Effector CD4-positive, alpha-beta T cell (primary cell): ENCODE data around the gene MAEA.

Source experiments
- DNase-seq: peaks from one replicate; pipeline ENCODE4 v3.0.0-alpha.2; 2020

MAEA gene

GRCh38 chr4:1249731-1250526, 39.8 kb upstream of the MAEA start:
- DNase-seq = peak; percentile 41

DNA sequence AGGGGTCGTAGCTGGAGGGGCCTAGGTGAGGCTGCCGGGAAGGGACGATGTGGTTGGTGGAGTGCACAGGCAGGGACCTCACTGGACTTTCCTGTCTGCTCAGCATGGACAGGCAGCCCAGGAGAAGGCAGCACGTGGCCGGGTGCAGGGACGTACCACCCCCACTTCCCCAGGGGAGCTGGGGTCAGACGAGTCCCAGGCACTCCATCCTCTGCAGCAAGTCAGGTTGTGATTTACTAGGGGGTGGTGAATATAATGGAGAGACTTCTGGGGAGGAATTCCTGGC, 39.2 kb upstream of the MAEA start:
- no peak for DNase-seq

DNA sequence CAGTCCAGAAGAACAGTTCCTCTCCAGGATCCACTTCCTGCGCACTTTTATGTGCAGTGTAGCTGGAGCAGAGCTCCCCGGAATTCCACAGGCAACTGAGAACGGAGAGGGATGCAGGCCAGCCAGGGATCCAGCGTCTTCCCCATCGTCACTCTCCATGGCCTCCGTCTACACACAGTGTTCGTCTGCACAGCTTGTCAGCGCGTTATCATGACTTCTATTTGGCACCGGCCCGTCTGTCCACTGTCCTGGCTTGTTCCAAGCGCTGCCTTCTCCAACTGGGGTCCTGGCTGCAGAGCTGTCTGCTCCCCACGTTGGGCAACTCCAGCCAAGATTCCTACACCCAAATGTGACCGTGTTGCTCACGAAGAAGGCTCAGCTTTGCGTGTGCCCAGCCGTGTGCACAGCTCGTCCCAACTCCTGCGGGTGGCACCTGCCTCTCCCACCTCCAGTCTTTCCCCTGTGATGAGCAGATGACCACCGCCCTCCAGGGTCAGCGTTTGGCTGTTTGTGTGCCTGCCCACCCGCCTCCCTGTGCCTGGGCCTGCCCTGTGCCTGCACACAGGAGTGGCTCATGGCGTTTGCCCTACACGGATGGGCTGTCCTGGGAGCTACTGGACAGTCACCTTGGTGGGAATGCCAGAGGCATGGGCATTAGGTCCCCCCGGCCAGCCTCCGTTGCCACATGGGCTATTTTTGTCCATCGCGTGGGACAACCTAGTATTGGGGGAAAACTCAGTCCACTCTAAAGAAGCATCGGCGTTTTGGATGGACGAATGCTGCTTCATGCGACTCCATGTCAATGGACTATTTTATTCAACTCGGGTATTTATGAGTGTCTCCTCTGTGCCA, 38.5 kb upstream of the MAEA start:
- DNase-seq = no peak

DNA sequence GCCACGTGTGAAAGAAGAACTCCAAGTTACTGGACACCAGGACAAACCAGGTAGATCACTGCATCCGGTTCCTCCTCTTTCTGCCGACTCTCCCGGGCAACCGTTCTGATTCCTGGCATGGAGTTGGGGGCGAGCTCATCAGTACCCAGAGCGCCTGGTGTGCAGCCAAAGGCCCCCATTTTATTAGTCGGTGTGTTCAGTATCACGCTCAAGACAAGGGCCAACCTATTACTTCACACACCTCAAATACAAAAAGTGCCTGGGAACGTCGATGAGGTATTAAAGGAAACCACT, 38.0 kb upstream of the MAEA start:
- DNase-seq = no peak

GRCh38 chr4:1252928-1253492, 36.7 kb upstream of the MAEA start:
- no peak for DNase-seq

DNA sequence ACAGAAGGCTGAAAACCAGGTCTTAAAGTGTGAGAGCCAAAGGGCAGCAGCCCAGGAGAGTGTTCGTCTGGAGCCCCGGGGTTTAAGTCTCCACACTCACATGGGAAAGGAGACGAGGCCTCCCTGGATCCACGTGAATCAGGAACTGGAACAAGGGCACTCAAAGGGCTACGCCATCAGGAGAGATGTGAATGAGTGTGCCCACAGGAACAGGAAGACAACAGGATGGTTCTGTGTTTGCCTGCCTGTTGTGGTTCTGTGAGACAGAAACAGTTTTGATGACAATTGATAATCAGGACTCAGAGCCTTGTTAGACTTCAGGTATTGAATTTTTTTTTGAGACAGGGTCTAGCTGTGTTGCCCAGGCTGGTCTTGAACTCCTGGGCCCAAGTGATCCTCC, 35.9 kb upstream of the MAEA start:
- no peak for DNase-seq

- DNase-seq = no peak
These were observed 34.5 kb upstream of the MAEA start for GRCh38 chr4:1255151-1255550.

GRCh38 chr4:1255699-1256098, 34.0 kb upstream of the MAEA start:
- DNase-seq = no peak

DNA sequence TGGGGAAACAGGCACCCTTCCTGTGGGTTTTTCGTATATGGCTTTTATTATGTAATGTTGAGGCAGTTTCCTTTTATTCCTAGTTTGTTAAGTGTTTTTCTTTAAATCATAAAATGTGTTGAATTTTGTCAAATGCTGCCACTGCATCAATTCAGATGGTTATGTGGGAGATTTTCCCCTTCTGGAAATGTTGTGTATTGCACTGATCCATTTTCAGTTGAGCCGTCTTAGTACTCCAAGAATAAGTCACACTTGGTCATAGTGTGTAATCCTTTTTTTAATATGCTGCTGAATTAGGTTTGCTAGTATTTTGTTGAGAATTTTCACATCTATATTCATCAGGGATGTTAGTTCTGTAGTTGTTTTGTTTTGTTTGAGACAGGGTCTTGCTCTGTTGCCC, 31.2 kb upstream of the MAEA start:
- DNase-seq = no peak

- no peak for DNase-seq
These were observed 29.7 kb upstream of the MAEA start for GRCh38 chr4:1259966-1260365.

DNA sequence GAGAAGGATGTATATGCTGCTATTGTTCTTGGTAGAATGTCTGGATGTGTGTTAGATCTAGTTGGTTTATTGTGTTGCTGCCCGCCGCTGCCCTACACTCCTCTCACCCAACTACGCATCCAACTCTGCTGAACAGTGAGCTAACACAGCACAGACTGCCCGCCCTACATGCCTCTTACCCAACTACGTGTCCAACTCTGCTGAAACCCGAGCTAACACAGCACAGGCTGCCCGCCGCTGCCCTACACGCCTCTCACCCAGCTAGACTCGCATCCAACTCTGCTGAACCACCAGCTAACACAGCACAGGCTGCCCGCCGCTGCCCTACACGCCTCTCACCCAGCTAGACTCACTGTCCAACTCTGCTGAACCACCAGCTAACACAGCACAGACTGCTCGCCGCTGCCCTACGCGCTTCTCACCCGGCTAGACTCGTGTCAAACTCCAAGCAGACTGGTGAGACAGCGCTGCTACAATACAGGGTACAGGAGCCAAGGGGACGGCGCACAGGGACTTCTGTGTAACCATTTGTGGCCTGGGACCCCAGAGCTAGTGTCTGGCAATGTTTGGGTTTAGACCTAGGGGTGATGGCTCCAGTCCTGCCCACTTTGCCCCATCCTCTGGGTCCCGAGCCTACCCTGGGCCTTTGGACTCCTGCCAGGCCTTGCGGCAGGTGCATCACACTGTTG, 29.1 kb upstream of the MAEA start:
- no peak for DNase-seq

DNA sequence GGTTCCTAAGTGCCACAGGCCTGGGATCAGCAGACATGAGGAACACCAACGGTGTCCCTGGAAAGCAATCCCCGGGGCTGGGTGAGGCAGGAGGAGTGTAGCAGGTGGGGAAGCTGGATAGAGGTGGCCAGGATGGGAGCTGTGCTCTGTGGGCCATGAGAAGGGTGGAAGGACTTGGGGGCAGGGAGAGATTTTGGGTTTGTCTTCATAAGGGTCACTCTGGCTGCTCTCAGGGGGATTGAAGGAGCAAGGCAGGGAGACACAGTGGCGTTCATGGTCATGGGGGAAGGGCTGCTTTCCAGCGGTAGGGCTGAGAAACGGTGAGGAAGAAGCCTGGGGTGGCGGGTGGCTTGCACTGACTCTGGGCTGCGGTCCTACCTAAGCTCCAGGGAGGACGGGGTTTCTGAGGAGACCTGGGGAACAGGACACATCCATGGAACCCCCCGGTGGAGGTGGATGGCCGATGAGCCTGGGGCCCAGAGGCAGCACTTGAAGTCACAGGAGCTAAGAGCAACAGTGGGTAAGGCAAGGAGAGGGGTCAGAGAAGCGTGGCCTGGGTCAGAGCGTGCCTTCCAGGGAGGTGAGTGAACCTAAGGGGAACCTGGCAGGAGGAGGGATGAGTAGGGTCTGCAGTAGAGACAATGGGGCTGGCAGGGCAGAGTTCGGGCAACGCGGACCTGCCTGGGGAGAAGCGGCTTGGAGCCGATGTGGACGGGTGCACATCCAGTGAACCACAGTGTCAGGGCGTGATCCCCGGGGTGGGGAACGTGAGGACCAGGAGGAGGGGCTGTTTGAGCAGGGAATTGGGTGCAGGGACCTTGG, 28.4 kb upstream of the MAEA start:
- DNase-seq = no peak

DNA sequence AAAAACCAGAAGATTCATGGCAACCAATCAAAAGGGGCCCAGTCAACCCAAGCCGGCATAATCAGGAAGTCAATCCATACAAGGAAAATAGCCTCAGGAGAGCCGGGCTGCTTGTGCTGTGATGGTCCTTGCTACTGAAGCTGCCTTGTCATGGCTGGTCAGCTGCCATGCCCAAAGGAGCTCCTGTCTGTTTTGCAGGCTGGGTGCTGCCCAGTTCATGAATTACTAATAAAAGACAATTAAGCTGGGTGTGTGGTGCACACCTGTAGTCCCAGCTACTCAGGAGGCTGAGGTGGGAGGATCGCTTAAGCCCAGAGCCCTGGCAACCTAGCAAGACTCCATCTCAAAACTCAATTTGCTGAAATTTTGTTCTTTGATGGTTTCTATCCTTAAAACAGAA, 24.7 kb upstream of the MAEA start:
- no peak for DNase-seq

DNA sequence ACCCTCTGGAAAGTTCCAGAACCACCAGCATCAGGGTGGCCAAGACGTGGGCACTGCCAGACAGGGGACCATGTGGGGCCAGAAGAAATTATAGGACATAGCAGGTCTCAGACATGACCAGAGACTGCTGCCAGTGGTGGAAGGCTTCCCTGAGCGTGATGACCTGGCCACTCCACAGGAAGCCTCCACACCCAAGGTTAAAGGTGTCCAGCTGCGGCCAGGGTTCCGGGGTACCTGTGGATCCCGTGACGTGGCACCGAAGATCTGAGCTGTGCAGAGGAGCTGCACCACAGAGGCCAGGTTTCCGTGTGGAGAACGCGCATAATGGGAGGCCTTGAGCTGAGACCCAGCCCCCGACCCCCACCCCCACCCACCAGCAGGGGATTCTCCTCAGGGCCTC, 24.3 kb upstream of the MAEA start:
- DNase-seq = no peak

- no peak for DNase-seq
These were observed 22.6 kb upstream of the MAEA start for GRCh38 chr4:1266881-1267763.

DNA sequence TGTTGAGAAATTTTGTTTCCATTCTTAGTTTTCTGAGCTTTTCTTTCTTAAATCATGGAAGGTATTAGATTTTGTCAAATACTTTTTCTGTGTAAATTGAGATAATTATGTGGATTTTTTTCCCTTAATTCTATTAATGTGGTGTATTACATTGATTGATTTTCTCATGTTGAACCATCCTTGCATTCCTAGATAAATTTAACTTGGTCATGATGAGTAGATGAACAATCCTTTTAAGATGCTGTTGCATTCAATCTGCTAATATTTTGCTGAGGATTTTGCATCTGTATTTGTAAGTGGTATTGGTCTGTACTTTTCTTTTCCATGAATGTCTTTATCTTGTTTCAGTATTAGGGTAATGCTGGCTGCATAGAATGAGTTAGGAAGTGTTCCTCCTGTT, 20.5 kb upstream of the MAEA start:
- no peak for DNase-seq

DNA sequence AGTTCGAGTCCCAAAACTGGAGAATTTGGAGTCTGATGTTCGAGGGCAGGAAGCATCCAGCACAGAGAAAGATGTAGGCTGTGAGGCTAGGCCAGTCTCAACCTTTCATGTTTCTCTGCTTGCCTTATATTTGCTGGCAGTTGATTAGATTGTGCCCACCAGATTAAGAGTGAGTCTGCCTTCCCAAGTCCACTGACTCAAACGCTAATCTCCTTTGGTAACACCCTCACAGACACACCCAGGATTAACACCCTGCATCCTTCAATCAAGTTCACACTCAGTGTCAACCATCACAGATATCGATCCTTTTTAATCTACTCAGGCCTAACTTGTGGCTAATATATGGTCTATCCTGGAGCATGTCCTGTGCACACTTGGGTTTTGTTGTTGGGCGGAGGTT, 18.0 kb upstream of the MAEA start:
- no peak for DNase-seq

DNA sequence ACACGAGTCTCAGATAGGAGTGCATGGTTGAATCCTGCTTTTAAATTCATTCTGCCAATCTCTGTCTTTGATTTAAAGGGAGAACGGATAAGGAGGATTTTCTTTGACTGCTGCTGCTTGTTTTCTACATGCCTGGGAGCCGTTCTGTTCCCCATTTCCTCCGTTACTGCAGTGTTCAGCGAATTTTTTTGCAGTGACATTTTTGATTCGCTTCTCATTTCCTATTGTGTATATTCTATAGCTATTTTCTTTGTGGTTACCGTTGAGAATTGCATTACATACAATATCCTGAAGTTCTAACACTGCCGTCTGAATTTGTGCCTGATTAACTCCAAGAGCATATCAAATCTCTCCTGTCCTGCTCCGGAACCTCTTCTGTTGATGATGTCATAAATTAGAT, 14.8 kb upstream of the MAEA start:
- no peak for DNase-seq

DNA sequence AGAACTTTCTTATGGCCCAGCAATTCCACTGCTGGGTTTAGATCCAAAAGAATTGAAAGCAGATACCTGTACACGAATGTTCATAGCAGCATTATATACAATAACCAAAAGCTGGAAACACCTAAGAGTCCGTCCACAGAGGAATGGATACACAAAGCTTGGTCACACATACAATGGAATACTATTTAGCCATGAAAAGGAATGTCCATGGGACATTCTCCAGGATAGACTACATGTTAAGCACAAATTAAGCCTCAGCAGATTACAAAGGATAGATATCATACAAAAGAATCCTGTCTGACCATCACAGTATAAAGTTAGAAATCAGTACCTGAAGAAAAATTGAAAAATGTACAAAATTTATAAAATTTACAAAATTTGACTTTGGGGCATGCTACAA, 12.7 kb upstream of the MAEA start:
- no peak for DNase-seq

DNA sequence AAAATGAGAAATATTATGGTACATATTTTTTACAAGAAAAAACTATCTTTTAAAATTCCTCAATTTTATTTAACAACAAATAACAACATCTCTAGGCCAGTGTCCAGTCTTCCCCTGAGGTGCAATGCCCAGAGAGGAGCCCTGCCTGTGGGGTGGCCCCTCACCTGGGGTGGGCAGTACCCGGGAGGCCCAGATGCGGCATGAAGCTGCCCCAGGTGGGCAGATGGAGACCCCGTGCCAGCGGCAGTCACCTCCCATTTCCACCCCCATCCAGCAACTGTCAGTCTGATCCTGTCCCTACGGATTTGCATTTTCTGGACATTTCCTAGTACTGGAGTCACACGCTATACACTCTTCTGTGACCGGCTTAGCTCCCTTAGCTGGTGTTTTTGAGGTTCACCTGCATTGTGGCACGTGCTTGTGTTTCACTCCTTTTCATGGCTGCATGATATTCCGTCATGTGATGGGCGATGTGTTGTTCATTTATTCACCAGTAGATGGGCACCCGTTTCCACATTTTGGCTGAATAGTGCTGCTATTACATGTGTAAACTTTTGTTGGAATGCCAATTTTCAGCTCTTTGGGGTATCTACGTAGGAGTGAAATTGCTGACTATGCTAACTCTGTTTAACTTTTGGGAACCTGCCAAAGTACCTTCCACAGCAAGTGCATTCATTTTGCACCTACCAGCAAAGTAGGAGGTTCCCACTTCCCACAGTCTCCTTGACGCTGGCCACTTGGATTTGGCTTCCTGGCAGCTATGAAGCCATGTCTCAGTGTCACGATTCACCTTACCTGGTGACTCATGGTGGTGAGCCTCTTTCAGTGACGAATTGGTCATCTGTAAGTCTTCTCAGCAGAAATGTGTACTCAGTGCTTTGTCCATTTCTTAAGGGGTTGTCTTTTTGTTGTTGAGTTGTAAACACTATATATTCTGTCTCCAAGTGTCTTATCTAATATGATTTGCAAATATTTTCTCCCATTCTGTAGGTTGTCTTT, 11.7 kb upstream of the MAEA start:
- no peak for DNase-seq

DNA sequence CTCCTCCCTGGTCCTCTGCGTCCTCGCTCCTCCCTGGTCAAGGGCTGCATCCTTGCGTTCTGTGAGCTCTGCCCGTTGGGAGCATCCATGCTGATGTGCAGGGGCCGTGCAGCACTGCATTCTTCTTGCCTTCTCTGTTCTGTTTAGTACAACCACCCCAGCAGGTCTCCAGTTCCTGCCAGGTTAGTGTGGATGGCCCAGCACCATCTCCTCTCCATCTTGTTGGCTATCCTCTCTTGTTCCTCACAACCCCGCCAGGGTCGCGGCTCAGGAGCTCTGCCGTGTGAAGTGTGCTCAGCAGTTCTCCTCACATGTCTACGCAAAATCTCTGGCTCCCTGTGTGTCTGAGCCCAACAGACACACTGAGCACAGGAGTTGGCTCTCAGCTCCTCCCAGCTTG, 10.4 kb upstream of the MAEA start:
- DNase-seq = no peak
